ENCODE results near the gene DOCK1.
A peak's percentile ranks its signal among the peaks of the same experiment; 100 is the strongest.
"Not testable (repeated sequence)": the region's sequence is repeated elsewhere in the genome, so short reads cannot be mapped to it uniquely, and the experiment has no call there.

Gene DOCK1

DNA sequence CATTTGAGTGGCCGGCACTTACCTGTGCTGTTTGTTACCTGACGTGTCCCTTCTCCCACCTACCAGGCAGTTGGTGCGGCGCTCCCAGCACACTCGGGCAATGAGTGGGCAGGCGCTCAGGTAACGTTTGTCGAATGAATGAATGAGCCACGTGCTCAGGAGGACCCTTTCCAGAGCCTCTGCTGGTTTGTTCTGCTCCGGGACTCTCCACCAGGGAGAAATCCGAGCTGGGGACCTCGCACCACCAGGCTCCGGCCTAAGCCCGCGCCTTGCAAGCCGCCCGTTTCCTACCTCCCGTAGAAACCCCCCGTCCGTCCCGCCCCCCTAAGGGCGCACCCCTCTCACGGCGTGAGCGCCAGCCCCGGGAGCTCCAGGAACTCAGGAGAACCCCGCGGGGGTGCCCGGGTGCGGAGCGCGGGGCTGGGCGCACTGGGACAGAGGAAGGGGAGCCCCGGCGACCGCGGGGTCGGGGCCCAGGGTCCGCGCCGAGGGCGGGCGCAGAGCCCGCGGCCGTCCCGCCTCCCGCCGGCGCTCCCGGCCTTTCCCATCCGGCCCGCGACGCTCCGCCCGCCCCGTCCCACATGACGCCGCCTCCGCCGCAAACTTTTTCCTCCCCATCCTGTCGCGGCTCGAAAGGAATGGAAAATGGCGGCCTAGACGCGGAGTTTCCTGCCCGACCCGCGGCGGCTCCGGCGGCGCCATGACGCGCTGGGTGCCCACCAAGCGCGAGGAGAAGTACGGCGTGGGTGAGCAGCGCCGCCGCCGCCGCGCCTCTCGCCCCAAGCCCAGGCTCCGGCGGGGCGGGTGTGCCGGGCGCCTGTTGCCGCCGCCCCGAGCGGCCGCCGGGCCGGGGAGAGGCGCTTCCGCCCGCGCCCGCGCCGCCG lies at the start of gene DOCK1:
Gene DOCK1, plus strand, starts transcription at position 611 of the 884 bp plus-strand sequence. Its CDS starts 90 bp downstream, at position 701.
- DNase-seq (ENCODE audit: low read depth) = peak; percentile 1

DNA sequence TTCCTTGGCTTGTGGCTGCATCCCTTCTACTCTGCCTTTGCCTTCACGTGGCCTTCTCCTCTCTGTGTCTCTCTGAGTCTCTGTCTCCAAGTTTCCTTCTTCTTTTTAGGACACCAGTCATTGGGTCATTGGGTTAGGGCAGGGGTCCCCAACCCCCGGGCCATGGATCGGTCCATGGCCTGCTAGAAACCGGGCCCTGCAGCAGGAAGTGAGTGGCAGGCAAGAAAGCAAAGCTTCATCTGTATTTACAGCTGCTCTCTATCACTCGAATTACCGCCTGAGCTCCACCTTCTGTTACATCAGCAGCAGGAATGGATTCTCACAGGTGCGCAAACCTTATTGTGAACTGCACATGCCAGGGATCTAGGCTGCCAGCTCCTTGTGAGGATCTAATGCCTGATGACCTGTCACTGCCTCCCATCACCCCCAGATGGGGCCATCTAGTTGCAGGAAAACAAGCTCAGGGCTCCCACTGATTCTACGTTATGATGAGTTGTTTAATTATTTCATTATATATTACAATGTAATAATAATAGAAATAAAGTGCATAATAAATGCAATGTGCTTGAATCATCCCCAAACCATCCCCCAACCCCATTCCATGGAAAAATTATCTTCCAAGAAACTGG lies 47.9 kb upstream of the DOCK1 start:
- no peak for DNase-seq (ENCODE audit: low read depth)

DNA sequence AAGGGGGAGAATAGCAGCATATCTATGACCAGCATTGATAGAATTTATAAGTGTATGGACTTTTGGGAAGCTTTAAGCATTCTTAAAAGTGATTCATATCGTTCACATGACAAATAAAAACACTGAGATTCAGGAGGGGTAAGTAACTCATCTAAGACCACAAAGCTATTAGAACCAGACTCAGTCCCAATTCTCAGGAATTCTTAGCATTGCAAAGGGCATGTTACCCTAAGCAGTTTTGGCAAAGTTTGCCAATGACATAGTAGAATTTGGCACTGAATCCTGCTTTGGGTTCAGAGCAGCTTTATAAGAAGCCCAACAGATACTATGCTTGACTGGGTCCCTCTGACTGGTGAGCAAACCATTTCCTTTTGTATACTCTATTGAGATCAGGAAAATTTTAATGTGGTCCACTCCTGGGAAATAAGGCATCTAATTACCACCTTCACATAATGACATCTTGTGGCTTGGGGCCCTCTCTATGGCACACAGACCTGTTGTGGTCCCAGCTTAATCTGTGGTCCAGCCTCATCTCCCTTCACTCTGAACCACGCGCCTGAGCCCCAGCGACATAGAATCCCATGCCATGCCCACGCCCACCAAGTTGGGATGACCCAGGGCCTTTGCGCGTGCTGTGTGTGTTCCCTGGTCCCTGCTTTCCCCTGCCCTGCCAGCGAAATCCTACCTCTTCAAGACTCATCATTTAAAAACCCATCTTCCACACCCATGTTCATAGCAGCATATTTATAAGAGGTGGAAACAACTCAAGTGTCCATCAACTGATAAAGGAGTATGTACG lies 37.5 kb upstream of the DOCK1 start:
- DNase-seq (ENCODE audit: low read depth) = no peak

DNA sequence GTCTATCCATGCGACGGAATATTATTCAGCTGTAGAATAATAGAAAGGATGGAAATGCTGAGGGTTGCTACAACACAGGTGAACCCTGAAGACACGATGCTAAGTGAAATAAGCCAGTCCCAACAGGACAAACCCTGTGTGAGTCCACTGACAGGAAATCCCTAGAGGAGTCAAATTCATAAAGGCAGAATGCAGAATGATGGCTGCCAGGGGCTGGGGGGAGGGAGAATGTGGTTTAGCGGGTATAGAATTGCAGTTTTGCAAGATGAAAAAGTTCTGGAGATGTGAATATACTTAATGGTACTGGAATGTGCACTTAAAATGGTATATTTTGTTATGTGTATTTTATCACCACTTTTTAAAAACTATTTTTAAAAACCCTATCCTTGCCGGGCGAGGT lies 36.9 kb upstream of the DOCK1 start:
- no peak for DNase-seq (ENCODE audit: low read depth)

DNA sequence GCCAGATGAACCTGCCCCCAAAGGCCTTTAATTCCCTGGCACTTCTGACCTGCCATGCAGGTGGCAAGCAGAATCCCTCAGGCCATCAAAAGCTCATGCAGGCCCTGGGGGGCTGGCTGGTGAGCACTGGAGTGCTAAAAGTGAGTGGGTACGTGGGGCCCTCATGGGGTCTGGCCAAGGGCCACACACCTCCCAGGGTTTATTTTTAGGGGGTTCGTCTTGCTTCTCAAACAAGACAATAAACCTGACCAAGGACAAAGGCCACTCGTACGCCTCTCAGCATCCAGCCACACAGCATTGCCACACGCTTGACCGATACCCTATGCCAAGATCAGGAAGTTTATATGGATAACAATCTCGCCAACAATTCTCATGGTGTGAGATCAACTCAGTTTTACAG lies 33.1 kb upstream of the DOCK1 start:
- DNase-seq (ENCODE audit: low read depth) = no peak

DNA sequence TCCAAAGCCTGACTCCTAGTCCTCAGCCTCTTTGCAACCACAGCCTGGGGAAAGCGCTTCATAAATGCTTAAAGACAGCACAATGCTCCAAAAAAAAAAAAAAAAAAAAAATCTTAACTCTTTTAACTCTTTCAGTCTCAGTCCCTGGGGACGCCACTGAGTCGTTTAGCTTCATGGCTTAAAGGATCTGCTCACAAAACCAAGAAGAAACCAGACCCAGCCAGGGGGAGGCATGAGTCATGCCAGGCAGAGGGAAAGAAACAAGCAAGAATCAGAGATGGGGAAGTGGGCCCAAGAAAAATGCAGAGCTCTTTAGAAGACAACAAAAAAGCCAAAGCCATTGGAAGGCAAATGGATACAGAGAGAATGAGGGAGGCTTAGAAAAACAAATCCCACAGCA lies 32.5 kb upstream of the DOCK1 start:
- no peak for DNase-seq (ENCODE audit: low read depth)

DNA sequence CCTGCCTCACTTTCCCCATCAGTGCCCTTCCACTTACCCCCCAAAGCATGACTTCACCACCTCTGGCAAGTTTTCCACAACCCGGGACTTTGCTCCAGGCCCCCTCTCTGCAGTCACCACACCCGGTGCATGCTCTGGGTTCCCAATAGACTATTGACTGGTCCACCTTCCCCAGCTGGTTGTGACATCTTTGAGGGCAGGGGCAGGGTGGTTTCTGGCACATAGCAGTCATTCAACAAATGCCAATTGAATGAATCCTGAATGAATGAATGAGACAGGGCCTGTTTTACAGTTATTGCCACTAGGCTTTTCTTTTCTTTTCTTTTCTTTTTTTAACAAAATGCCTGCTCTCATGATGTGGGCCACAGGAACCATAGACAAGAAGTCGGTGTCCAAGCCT lies 28.8 kb upstream of the DOCK1 start:
- DNase-seq (ENCODE audit: low read depth) = no peak

DNA sequence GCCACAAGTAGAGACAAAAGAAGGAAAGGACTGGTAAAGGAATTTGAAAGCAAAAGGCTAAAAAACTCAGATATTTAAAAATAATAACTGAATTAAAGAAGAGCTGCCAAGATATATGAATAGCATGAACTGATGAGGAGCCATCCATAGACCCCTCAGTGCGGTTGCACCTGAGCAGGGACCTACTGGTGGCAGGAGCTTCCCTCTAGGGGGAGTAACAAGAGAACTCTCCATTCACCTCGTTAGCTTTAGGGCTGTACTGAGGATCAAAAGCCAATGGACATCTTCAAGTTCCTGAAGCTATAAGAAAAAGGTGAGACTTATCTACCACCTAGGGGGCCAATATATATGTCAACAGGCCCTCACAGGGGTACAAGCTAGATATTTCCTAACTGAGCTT lies 27.8 kb upstream of the DOCK1 start:
- no peak for DNase-seq (ENCODE audit: low read depth)

DNA sequence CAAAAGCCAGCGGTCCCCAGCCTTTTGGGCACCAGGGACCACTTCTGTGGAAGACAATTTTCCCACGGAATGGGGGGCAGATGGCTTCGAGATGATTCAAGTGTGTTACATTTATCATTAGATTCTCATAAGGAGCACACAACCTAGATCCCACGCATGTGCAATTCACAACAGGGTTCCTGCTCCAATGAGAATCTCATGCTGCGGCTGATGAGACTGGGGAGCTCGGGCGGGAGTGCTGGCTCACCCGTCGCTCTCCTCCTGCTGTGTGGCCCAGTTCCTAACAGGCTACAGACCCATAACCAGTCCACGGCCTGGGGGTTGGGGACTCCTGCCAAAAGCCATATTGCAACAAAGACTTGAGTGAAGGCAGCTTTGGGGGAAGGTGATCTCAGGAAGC lies 26.6 kb upstream of the DOCK1 start:
- no peak for DNase-seq (ENCODE audit: low read depth)

DNA sequence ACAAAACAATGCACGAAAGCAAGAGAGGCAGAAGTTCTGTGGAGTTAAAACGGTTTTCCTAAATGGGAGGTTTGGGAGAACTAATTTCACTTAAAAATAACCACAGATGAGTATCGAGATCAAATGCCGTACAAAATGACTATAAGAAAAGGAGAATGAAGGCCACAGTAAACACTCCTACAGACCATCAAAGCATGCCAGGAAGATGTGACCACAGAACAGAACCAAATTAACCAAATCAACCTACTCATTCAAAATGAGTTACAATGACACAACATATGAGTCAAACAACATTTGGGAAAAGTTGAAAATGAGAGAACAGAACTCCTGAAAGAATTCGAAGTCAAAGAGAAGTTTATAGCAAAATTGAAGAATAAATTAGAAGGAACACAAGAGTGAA lies 24.3 kb upstream of the DOCK1 start:
- no peak for DNase-seq (ENCODE audit: low read depth)

DNA sequence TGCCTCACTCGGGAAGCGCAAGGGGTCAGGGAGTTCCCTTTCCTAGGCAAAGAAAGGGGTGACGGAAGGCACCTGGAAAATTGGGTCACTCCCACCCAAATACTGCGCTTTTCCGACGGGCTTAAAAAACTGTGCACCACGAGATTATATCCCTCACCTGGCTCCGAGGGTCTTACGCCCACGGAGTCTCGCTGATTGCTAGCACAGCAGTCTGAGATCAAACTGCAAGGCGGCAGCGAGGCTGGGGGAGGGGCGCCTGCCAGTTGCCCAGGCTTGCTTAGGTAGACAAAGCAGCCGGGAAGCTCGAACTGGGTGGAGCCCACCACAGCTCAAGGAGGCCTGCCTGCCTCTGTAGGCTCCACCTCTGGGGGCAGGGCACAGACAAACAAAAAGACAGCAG lies 23.2 kb upstream of the DOCK1 start:
- not testable (repeated sequence) for DNase-seq (ENCODE audit: low read depth)

DNA sequence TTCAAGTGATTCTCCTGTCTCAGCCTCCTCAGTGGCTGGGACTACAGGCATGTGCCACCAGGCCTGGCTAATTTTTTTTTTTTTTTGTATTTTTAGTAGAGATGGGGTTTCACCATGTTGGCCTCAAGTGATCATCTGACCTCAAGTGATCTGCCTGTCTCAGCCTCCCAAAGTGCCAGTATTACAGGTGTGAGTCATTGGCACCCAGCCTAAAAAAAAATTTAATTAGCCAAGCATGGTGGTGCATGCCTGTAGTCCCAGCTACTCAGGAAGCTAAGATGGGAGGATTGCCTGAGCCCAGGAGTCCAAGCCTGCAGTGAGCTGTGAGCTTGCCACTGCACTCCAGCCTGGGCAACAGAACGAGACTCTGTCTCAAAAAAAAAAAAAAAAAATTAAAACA lies 16.8 kb upstream of the DOCK1 start:
- DNase-seq (ENCODE audit: low read depth) = not testable (repeated sequence)

DNA sequence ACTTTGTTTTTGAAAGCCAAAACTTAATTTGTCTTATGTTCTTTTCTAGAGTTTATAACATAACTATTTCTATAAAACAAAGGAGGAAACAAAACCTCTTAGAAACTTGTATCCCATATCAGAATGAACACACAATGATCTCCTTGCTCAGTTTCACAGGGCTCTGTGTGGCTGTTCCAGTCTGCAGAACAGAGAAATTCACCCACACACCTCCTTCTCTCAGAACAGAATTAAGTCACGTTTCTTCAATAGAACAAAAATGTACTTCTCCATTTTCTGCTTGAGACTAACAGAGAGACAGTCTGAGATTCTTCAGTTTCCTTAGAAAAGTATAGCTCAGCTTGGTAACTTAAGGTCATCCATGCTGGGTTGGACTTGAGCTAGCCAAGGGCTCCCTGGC lies 15.8 kb upstream of the DOCK1 start:
- DNase-seq (ENCODE audit: low read depth) = no peak

DNA sequence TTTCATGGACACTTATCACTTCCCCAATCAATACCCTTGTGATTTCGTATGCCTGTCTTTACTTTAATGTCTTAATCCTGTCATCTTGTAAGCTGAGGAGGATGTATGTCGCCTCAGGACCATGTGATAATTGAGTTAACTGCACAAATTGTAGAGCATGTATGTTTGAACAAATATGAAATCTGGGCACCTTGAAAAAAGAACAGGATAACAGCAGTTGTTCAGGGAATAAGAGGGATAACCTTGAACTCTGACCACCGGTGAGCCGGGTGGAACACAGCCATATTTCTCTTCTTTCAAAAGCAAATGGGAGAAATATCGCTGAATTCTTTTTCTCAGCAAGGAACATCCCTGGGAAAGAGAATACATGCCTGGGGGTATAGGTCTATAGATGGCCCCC lies 14.4 kb upstream of the DOCK1 start:
- DNase-seq (ENCODE audit: low read depth) = not testable (repeated sequence)

DNA sequence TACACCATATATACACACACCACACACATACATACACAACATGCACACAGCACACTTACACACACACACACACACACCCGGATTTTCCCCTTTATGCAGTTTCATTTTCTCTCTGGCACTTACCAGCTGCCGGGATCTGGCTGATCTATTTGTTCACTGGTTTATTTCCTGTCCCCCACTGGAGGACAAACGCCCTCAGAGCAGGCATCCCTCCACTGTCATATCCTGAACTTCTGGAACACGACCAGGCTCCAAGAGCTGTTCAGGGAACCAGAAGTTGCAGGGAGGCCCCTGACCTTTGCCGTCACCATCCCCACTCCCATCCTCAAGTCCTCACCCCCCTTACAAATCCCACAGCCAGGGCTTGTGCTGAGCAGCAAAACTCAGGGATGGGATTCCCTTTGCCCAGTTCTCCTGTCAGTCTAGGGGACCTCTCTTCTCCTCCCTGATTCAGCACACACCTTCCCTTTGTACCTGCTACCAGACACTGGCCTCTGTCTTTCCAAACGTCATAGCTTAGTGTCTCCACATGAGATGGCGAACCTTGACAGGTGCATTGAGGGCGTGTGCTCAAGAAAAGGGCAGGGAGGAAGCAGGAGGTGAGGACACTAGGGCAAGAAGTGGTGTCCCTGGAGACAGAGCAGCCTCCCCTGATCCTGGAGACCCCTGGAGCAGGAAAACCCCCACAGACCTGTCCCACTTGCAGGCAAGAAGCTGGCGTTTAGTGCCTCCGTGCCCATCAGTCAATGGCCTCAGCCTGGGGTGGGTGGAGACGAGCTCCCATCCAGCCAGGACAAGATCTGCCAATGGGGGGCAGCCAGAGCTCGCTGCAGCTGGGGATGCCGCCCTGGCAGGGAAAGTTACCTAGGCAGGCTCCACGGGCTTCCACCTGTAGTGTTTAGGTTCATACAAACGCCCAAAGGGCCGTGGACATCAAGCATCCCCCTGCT lies 12.7 kb upstream of the DOCK1 start:
- no peak for DNase-seq (ENCODE audit: low read depth)

DNA sequence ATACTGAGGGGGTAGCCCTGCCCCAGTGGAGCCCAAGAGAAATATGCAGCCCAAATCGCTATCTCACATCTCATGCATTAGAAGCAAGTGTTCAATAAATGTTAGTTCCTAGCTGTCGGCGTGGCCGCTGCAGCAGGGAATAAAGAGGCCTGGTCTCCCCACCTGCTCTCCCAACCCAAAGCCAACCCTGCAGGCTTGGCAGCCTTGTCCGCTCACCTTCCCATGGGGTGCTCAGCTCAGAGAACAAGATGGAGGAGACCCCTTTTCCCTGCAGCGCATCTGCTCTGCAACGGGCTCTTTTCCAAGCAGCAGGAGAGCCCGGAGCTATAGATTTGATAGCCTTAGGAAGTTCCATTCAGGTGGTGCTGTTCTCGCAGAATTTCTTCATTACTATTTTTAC lies 12.0 kb upstream of the DOCK1 start:
- no peak for DNase-seq (ENCODE audit: low read depth)

DNA sequence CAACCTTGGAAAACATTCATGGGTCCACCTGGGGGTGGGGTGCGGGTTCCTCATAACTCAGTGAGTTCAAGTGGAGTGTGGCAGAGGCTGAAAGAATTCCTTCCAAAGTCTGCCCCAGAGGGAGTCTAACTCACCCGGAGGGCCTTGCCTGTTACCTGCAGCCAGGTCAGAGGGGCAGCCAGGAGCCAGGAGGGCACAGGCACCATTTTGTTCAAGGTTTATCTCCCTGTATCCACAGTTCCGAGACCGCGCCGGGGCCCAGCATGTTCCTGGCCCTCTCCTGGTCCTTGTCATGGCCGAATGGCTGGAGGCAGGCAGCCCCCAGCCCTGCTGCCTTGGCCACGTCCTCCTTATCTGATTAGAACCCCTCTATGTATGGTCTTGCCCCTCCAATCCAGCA lies 11.4 kb upstream of the DOCK1 start:
- no peak for DNase-seq (ENCODE audit: low read depth)

DNA sequence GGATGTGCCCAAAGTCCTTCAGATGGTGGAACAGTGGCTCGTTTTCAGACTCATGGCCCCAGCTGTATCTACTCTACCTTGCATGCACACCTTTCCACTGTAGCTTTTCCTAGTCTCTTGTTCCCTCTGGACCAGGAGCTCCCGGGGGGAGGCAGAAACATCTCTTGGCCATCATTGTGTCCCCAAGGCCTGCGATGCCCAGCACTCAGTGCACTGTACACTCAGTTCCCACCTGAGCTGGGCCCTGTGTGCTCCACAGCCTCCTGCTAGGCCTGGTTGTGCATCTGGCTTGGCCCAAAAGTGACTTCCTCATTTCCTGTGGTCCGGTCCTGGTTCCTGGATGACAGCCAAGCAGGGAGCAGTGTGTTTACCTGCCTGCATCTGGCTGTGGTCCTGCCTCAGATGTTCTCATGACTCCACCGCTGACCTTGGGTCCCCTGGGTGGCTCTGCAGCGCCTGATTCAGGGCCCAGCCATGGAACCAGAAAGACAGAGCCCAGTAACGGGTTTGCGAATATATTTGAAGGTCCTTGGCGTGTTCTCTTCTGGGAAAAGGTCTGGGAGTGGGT lies 9.9 kb upstream of the DOCK1 start:
- DNase-seq (ENCODE audit: low read depth) = no peak

DNA sequence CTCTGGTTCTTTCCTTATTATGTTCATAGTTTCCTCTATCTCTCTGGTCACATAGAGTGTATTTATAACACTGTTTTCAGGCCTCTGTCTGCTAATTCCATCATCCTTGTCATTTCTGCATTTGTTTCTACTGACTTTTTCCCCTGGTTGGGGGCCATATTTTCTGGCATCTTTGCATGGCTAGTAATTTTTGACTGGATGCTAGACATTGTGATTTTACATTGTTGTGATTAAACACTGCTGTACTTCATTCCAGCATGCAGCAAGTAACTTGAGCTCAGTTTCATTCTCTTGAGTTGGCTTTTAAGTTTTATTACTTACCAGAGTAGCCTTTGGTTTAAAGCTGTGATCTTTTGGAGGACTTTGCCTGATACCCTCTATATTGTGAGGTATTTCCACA lies 6.8 kb upstream of the DOCK1 start:
- no peak for DNase-seq (ENCODE audit: low read depth)

DNA sequence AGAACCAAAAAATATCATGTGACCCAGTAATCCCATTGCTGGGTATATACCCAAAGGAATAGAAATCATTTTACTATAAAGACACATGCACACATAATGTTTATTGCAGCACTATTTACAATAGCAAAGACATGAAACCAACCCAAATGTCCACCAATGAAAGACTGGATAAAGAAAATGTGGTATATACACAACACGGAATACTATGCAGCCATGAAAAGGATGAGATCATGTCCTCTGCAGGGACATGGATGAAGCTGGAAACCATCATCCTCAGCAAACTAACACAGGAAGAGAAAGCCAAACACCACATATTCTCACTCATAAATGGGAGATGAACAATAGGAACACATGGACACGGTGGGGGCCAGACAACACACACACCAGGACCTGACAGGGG lies 5.7 kb upstream of the DOCK1 start:
- DNase-seq (ENCODE audit: low read depth) = not testable (repeated sequence)

DNA sequence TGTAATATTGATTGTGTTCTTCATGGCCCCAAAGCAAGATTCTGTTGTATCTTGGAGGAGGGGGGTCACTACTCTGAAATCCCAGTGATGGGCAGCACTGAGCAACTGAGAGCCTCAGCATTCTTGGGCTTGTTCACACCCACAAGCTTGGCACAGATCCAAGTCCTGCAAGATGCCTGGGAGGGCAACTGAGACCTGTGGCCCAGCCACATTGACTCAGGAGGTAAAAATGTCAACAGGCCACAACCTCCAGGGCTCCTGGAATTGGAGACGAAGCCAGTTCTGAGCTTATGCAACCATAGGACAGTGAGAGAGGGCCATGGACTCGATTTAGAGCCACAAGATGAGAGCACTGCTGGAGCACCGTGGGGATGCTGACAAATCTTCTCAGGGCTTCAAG lies 3.1 kb upstream of the DOCK1 start:
- no peak for DNase-seq (ENCODE audit: low read depth)
